ENCODE data around the gene ADGRL1. TPM values are rescaled to one million over a fixed set of nuclear protein-coding genes. Genes with fewer than 3 reads are reported as not detected.
A peak's percentile ranks its signal among the peaks of the same experiment; 100 is the strongest.

Gene ADGRL1
- total RNA-seq, 1 experiment from 2014 or later, result 88.6 TPM

- H3K9ac ChIP-seq (ENCODE audit: low read length), result 0 out of 2 replicates have a peak overlapping the region, but pooled peaks have one; percentile 61
- intact Hi-C loops (cut with micrococcal nuclease), result no loop called here
- RAD21 ChIA-PET (ENCODE audit: low non-redundant PET in 1 of 2, low total read pairs in 2 of 2, uncharacterized antibody in 2 of 2, unreplicated experiment in 2 of 2), result no interaction called here
- H3K36me3 ChIP-seq (ENCODE audit: control insufficient read depth in 1 of 2, insufficient read depth in 2 of 2, low read length in 2 of 2), result peaks cover 3 to 6% of the 10 kb centered on the region in 2 experiments; a peak in 2 of 4 replicates
- TSS peak; percentile 66 for BruUV-seq (replicated peaks)
- no peak overlapping the region; a peak in 1 of 4 replicates for H3K4me3 ChIP-seq (replicated peaks in 1 of 2; ENCODE audit: low read depth in 1 of 2, low read length in 2 of 2)
- DNase-seq (ENCODE audit: low read depth, low spot score), result no peak
- CTCF ChIA-PET, result no interaction called here
- no peak for ATAC-seq
- H3K27me3 ChIP-seq (ENCODE audit: insufficient read depth, low read length), result no peaks in the 10 kb centered on the region
- no peaks in the 10 kb centered on the region for H3K9me2 ChIP-seq (ENCODE audit: insufficient read depth)
- H2AFZ ChIP-seq (ENCODE audit: low read depth, low read length, poor library complexity, severe bottlenecking), result no peak overlapping the region
- H3K79me2 ChIP-seq (ENCODE audit: insufficient read depth, low read length), result peaks cover 10% of the 10 kb centered on the region; the same call in 1 of the 2 replicates
- H4K20me1 ChIP-seq (ENCODE audit: insufficient read depth), result no peaks in the 10 kb centered on the region
- TF ChIP-seq, protein P1, sequence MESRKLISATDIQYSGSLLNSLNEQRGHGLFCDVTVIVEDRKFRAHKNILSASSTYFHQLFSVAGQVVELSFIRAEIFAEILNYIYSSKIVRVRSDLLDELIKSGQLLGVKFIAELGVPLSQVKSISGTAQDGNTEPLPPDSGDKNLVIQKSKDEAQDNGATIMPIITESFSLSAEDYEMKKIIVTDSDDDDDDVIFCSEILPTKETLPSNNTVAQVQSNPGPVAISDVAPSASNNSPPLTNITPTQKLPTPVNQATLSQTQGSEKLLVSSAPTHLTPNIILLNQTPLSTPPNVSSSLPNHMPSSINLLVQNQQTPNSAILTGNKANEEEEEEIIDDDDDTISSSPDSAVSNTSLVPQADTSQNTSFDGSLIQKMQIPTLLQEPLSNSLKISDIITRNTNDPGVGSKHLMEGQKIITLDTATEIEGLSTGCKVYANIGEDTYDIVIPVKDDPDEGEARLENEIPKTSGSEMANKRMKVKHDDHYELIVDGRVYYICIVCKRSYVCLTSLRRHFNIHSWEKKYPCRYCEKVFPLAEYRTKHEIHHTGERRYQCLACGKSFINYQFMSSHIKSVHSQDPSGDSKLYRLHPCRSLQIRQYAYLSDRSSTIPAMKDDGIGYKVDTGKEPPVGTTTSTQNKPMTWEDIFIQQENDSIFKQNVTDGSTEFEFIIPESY (IDR thresholded peaks at IDR 0.05; ENCODE audit: extremely low read depth, insufficient replicate concordance, low read length), result no peak
- TF ChIP-seq POLR2A (IDR thresholded peaks at IDR 0.05; ENCODE audit: borderline replicate concordance, extremely low read depth, insufficient read depth, insufficient read length) (no peak), CBX3 (IDR thresholded peaks at IDR 0.05; ENCODE audit: low read depth) (no peak), ELF1 (IDR thresholded peaks at IDR 0.05; ENCODE audit: borderline replicate concordance, low read depth) (no peak), ATF3 (IDR thresholded peaks at IDR 0.05) (no peak), SIN3A (IDR thresholded peaks at IDR 0.05; ENCODE audit: low read depth) (no peak), MAX (IDR thresholded peaks at IDR 0.05) (no peak), EGR1 (IDR thresholded peaks at IDR 0.05; ENCODE audit: low read depth) (no peak), EZH2phosphoT487 (IDR thresholded peaks at IDR 0.05; ENCODE audit: borderline replicate concordance) (no peak), TCF7L2 (IDR thresholded peaks at IDR 0.05; ENCODE audit: borderline replicate concordance, extremely low read depth, insufficient read depth, insufficient read length) (no peak), POLR2AphosphoS5 (IDR thresholded peaks at IDR 0.05; ENCODE audit: low read depth, low read length) (no peak), EZH2 (IDR thresholded peaks at IDR 0.05) (no peak), ZNF274 (IDR thresholded peaks at IDR 0.05; ENCODE audit: low read depth, low read length) (no peak), SP1 (IDR thresholded peaks at IDR 0.05; ENCODE audit: low read depth) (no peak), SRF (IDR thresholded peaks at IDR 0.05; ENCODE audit: low read depth) (no peak), RAD21 (IDR thresholded peaks at IDR 0.05; ENCODE audit: low read depth) (no peak), CEBPB (IDR thresholded peaks at IDR 0.05; ENCODE audit: low read depth) (no peak), YY1 (IDR thresholded peaks at IDR 0.05; ENCODE audit: extremely low read depth, insufficient replicate concordance, low read depth, low read length) (no peak), ZFX (IDR thresholded peaks at IDR 0.05) (no peak)
- TF ChIP-seq, protein P2, sequence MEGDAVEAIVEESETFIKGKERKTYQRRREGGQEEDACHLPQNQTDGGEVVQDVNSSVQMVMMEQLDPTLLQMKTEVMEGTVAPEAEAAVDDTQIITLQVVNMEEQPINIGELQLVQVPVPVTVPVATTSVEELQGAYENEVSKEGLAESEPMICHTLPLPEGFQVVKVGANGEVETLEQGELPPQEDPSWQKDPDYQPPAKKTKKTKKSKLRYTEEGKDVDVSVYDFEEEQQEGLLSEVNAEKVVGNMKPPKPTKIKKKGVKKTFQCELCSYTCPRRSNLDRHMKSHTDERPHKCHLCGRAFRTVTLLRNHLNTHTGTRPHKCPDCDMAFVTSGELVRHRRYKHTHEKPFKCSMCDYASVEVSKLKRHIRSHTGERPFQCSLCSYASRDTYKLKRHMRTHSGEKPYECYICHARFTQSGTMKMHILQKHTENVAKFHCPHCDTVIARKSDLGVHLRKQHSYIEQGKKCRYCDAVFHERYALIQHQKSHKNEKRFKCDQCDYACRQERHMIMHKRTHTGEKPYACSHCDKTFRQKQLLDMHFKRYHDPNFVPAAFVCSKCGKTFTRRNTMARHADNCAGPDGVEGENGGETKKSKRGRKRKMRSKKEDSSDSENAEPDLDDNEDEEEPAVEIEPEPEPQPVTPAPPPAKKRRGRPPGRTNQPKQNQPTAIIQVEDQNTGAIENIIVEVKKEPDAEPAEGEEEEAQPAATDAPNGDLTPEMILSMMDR (IDR thresholded peaks at IDR 0.05 in 2 of 3, conservative IDR thresholded peaks at IDR 0.05 in 1 of 3; ENCODE audit: borderline replicate concordance in 1 of 3, insufficient read depth in 1 of 3, low read depth in 2 of 3, low read length in 2 of 3), result no peak
- H3K27ac ChIP-seq (ENCODE audit: low read depth, low read length), result peak overlapping the region; percentile 82
- POLR2A ChIA-PET, result no interaction called here
- peaks cover 24 to 29% of the 10 kb centered on the region in 2 experiments for H3K4me1 ChIP-seq (ENCODE audit: control insufficient read depth in 1 of 2, insufficient read depth in 2 of 2, low read length in 2 of 2)
- H3K4me2 ChIP-seq (ENCODE audit: low read length), result peak overlapping the region; percentile 89
- H3K9me3 ChIP-seq (ENCODE audit: control insufficient read depth in 1 of 2, insufficient read depth in 1 of 2, low read depth in 1 of 2, low read length in 2 of 2), result no peaks in the 10 kb centered on the region
Measured at GRCh38 chr19:14119146-14119545, 86.8 kb downstream of the ADGRL1 start.
